Fibroblast of skin of back (primary cell): Measurements from ENCODE around the gene IL6R.
A peak's percentile ranks its signal among the peaks of the same experiment; 100 is the strongest.

ENCODE experiments used
- DNase-seq: peaks from one replicate; pipeline ENCODE4 v3.0.0-alpha.2; 2013

IL6R gene

GRCh38 chr1:154427173-154428139 lies 22.3 kb downstream of the IL6R start:
- DNase-seq: no peak

GRCh38 chr1:154429118-154429517 lies 24.0 kb downstream of the IL6R start:
- DNase-seq: no peak

- no peak for DNase-seq
Observed at GRCh38 chr1:154429841-154430611, 24.9 kb downstream of the IL6R start.

- DNase-seq: peak; percentile 26
Observed at GRCh38 chr1:154430903-154431302, 25.8 kb downstream of the IL6R start.

- DNase-seq: peak; percentile 96
Observed at GRCh38 chr1:154431586-154432373, 26.6 kb downstream of the IL6R start.

- DNase-seq: peak; percentile 27
Observed at GRCh38 chr1:154433161-154433764, 28.1 kb downstream of the IL6R start.

GRCh38 chr1:154434346-154435085 lies 29.4 kb downstream of the IL6R start:
- peak; percentile 84 for DNase-seq

GRCh38 chr1:154435599-154436200 lies 30.6 kb downstream of the IL6R start:
- DNase-seq: no peak

GRCh38 chr1:154436433-154436832 lies 31.3 kb downstream of the IL6R start:
- DNase-seq: no peak

- DNase-seq: no peak
Observed at GRCh38 chr1:154440036-154440804, 35.1 kb downstream of the IL6R start.

GRCh38 chr1:154441241-154441888 lies 36.2 kb downstream of the IL6R start:
- no peak for DNase-seq

GRCh38 chr1:154442006-154442740 lies 37.0 kb downstream of the IL6R start:
- DNase-seq: peak; percentile 72

- no peak for DNase-seq
Observed at GRCh38 chr1:154443274-154444013, 38.3 kb downstream of the IL6R start.

- DNase-seq: peak; percentile 77
Observed at GRCh38 chr1:154445040-154445472, 39.9 kb downstream of the IL6R start.

- peak; percentile 94 for DNase-seq
Observed at GRCh38 chr1:154446292-154446691, 41.1 kb downstream of the IL6R start.

- peak; percentile 60 for DNase-seq
Observed at GRCh38 chr1:154446789-154447188, 41.6 kb downstream of the IL6R start.

- DNase-seq: no peak
Observed at GRCh38 chr1:154448331-154448811, 43.2 kb downstream of the IL6R start.

GRCh38 chr1:154453161-154453560 lies 48.0 kb downstream of the IL6R start:
- peak; percentile 49 for DNase-seq
